HG03064 (cell line): ENCODE data around the gene GSK3B.
A peak's percentile ranks its signal among the peaks of the same experiment; 100 is the strongest.

Experiments used
- ATAC-seq: cut with Tn5 transposase; IDR thresholded peaks from one replicate; pipeline ENCODE4 v1.9.1; 2021; ENCODE audit warnings: low read depth; ENCODE audit not compliant: unreplicated experiment

GSK3B gene

DNA sequence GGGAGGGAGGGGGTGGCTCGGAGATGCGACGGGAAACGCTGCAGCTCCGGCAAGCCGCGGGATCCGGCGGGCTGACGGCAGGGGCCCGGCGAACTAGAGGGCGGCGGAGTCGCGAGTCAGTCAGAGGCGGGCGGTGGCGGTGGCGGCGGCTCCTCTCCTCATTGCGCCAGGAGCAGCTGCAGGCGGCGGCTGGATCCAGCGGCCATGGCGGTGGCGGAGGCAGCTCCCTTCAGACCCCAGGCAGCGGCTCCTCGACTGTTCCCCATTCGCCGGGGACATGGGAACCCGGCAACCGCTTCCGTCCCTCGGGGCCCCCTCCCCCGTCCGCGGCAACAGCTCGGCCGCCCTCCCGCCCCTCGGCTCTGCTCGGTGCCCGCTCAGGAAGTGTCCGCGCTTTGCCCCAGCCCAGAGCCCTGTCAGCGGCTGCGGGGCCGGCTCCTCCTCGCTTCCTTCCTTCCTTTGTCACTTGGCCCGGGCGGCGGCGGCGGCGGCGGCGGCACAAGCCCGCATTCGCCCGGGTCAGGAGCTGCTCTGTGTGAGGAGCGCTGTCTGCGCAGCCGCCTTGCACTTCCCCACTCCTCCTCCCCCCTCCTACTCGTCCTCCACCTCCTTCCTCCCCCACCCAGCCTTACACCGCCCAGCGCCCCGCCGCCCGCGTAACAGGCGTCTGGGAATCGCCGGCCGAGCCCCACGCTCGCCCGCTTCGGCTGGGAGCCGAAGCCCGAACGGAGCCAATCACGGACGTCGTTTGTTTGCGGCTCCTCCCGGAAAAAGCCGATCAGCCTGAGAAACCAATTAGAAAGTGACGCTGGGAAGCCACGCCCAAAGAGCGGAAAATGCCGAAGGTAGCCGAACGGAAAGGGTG, at the start of gene GSK3B:
TSS of gene GSK3B (minus strand) at position 537 of the 865 bp plus-strand sequence. CDS start 1,013 bp downstream, outside the sequence.
- peak; percentile 39 for ATAC-seq

DNA sequence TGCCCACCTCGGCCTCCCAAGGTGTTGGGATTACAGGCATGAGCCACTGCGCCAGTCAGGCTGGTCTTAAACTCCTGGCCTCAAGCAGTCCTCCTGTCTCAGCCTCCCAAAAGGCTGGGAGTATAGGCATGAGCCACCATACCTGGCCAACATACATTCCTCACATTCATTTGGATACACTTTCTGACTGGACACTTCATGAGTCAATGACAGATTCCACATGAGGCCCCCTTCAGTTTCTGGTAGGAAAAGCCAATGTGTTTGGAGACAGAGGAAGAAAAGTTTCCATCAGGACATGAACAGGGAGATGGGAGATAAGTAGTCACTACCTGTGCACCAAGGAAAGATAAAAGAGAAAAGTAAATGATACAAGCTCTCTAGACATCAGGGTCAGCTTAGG, 49.4 kb upstream of the GSK3B start:
- ATAC-seq = no peak

DNA sequence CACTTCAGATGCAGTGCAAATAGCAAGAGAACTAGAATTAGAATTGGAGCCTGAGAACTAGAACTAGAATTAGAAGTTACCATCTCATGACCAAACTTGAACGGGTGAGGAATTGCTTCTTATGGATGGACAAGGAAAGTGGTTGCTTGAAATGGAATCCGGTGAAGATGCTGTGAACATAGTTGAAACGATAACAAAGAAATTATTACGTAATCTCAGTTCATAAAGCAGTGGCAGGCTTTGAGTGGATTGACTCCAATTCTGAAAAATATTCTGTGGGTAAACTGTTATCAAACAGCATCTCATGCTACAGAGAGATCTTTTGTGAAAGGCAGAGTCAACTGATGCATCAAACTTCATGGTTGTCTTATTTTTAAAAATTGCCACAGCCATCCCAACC, 48.0 kb upstream of the GSK3B start:
- no peak for ATAC-seq

GRCh38 chr3:120140098-120140742, 46.0 kb upstream of the GSK3B start:
- no peak for ATAC-seq

DNA sequence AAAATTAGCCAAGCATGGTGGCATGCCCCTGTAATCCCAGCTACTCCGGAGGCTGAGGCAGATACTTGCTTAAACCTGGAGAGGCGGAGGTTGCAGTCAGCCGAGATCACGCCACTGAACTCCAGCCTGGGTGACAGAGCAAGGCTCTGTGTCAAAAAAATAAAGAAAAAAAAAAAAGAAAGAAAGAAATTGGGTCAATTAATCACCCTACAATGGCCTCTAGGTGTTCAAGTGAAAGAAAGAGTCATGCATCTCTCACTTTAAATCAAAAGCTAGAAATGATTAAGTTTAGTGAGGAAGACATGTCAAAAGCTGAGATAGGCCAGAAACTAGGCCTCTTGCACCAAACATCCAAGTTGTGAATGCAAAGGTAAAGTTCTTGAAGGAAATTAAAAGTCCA, 44.9 kb upstream of the GSK3B start:
- ATAC-seq = no peak

DNA sequence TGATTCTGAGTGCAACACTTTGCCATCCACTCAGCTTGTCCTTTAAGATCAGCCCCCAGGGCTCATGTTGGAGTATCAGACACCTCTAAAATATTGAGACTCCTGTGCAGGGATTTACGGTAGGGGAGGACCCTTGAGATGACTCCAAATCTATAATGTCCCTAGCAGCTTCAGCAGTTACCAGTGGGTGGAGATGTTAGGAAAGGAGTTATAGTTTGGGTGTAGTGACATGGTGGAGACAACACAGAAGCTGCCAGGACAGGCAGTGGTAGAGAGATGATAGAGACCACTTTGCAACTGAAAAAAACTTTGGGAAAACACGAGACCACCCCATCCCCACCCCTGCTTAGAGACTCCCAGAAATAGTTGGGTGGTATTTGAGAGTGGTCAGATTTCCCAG, 43.3 kb upstream of the GSK3B start:
- no peak for ATAC-seq

DNA sequence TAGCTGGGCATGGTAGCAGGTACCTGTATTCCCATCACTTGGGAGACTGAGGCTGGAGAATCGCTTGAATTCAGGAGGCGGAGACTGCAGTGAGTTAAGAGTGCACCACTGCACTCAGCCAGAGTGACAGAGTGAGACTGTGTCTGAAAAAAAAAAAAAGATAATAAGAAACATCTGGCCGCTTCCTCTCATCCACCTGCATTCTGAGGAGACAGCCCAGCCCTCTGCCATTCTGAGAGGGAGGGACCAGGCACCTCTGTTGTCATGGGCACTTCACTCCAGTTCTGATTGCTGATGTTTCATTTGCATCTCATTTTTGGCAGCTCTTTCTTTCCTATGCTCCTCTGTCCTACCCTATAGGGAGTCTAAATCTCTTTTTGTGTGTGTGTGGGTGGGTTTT, 36.4 kb upstream of the GSK3B start:
- ATAC-seq = no peak

DNA sequence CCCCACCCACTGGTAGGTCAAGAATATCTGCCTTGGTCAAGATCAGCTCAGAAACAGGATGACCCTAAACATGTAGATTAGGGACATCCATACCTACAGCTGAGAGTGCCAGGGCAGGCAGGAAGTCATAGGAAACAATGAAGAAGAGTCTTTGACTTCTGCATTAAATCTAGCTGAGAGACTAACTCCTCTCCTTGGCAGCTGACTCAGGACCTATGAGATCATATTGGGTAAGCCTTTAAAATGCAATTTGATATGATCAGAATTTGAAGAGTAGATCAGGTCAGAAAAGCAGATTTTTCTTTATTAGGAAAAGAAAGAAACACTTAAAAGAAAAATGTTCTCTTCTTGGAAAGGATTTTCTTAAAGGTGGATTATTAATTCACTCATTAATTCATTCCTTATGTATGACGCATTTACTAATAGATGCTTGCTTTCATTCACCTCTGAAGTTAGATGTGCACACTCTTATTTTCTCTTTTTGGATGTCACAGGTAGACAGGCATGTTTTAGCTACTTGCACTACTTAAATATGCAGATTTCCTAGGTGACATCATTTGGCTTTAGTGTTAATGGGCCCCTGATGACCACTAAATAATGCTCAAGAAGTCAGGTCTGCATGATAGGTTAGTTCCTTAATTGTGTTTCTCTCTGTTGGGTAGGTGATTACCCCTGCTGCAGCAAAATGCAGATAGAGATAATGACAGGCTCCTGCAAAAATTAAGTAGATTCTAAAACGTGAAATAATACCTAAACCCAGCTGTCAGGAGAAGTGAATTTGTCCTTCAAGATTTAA, 35.7 kb upstream of the GSK3B start:
- no peak for ATAC-seq

DNA sequence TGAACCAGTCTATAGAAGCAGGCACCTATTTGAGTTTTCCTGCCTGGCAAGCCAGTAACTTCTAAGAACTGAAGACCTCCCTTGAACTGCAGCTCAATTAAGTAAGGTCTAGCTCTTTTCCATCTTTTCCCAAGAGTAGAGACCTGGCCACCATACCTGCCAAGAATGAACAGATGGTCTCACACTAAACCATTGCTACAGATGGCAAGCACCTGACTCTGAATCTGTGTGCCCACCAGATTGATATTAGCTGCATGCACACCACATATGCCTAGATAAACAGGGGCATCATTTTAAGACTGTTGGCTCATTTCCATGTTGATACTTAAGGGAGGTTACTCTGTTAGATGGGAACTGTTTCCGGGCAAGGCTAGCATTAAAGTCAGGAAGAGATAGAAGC, 34.8 kb upstream of the GSK3B start:
- no peak for ATAC-seq

GRCh38 chr3:120125992-120126391, 31.7 kb upstream of the GSK3B start:
- no peak for ATAC-seq

DNA sequence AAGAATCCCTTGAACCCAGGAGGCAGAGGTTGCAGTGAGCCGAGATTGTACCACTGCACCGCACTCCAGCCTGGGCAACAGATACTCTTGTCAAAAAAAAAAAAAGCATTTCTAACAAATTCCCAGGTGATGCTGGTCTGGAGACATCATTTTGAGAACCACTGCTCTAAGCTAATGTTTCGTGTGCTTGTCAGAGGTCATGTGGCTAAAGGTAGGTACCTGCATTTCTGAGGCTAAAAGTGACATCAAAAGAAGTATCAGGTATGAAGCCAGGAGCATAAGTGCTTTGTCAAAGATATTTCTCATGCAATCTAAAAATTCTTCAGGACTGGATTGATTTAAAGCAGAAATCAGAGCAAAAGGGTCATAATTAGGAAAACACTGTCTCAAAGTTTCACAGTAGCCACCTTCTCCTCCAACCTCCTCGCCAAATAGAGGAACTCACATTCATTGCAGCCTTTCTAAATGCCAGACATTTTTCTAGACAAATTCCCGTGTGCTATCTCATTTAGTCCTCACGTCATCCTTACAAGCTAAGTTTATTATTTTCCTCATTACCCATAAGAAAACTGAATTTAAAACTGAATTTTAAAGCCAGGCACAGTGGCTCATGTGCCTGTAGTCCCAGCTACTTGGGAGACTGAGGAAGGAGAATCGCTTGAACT, 25.7 kb upstream of the GSK3B start:
- no peak for ATAC-seq

DNA sequence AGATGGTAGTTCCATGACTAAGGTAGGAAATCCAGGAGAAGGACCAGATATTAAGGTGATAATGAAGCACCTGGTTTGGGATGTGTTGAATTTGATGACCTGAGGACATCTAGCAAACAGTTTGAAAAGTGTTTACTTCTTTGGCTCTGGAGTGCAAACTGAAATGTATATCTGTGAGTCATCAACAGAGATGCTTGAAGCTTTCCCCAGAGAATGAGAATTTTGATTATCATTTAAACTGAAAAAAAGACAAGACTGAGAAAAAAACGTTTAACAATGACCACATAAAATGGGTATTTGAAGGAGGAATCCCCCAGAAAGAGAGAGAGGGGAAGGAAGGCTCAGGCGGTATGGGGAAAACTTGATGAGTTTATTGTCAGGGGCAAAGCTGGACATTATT, 20.7 kb upstream of the GSK3B start:
- no peak for ATAC-seq

GRCh38 chr3:120114376-120114775, 20.1 kb upstream of the GSK3B start:
- no peak for ATAC-seq

DNA sequence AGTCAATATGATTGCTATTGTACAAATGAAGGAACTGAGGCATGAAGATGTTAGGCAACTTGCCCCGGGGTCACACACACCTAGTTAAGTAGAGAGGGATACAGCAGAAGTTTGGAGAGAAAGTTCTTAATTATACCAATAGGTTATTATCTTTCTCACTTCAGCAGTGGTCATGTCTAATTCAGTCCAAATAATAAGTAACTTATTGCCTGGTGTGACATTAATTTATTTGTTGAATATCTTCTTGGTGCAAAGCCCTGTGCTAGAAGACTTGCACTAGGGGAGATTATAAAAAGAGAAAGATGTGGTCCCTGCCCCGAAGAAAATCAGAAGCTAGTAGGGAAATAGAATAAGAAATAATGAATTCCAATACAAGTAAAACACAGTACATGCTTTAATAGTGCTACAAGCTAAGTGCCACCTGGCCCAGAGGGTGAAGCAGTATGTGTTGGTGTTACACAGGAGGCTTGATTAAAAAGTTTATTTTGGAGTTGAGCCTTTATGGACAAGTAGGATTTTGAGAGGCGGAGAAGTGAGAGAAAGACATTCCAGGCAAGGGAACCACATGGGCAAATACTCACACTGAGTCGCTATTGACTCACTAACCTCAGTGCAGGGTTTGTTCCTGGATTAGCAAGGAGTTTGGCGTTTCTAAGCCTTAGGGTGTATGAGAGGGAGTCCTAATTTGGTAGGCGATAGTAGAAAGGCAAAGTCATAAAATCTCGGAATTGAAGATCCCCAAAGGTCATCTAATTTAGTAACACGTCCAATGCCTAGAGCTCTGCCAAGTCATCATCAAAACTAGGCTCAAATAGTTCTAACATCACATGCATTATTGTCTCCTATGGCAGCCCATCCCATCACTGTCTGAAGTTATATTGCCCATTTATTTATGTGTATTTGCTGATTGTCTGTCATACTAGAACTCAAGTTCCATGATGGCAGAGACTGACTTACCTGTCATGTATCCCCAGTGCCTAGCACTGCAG, 19.2 kb upstream of the GSK3B start:
- no peak for ATAC-seq

DNA sequence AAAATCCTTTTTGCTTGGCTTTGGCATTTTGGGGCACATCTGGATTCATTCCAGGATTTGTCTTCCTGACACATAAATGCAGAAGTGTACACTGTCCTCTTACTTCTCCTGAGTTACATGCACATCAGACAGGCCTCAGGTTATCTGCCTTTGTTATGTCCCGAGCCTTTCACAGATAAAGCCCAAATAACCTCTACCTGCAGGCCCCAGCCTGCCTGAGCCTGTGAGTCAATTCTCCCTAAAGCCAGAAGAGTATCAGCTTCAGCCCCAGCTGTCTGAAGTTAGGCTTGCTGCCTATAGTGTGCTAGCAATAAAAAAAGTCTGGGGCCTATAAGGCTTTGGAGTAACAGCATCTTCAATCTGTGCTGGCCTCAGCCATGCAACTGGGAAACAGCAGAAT, 17.7 kb upstream of the GSK3B start:
- no peak for ATAC-seq

- ATAC-seq = no peak
These were observed 9.0 kb upstream of the GSK3B start for GRCh38 chr3:120103276-120103675.

GRCh38 chr3:120102674-120103073, 8.4 kb upstream of the GSK3B start:
- no peak for ATAC-seq

DNA sequence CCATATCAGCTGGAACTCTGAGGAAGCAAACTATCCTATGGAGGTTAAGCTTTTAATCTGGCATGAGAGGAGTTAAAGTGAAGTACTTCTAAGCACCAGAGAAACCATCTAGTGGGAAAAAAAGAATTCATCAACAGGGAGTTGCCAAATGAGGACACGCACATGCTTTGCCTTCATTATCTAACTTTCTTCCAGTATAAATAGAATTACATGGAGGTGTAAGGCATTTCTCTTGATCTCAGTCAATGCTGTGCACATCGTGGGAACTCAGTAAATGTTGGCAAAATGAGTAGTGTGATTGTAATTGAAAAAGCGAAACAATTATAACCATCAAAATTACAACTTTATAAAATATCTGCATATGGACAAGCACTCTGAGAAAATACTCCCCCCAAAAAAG, 8.0 kb upstream of the GSK3B start:
- ATAC-seq = no peak

- no peak for ATAC-seq
These were observed 7.4 kb upstream of the GSK3B start for GRCh38 chr3:120101624-120102023.

DNA sequence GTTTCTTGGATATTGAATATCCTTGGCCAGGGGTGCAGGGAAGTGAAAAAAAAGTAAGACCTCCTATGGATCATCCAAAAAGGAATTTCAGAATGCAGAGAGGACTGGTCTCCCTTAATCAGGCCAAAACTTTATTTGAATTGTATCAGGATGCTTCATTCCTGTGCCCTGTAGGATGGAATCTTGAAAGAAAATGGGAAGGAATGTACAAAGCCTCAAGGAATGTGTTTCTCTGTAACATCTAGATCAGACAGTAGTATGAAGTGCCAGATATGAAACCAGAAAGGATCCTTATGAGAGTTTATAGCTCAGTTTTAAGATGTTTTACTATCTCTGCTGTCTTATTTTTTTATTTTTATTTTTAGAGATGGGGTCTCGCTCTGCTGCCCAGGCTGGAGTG, 6.5 kb upstream of the GSK3B start:
- ATAC-seq = no peak
